GM23338 (cell line): ENCODE results near the gene HMCN2. TPM values are rescaled to one million over a fixed set of nuclear protein-coding genes. Genes with fewer than 3 reads are reported as not detected.

Source experiments
- ATAC-seq: fragments of 200-7000 bp; cut with Tn5 transposase; 3 replicates; pipeline ENCODE4 v1.9.1; 2020
- DNase-seq: peaks from one replicate; pipeline ENCODE4 v3.0.0-alpha.2; 2015; ENCODE audit warnings: low spot score
- H2AFZ ChIP-seq: fragments of 200-600 bp; sonication (generic); 2 replicates; pipeline ENCODE4 v1.8.0; 2016; ENCODE audit warnings: antibody characterized with exemption, mild to moderate bottlenecking, moderate library complexity
- H3F3A ChIP-seq: fragments of 200-600 bp; sonication (generic); replicated peaks from 2 replicates; pipeline ENCODE4 v1.8.0; 2017; ENCODE audit warnings: antibody characterized with exemption, mixed run types, low read depth
- H3K27ac ChIP-seq: fragments of 200-600 bp; sonication (generic); 2 replicates; pipeline ENCODE4 v1.6.1; 2016; ENCODE audit warnings: low read depth
- H3K27me3 ChIP-seq: fragments of 200-600 bp; sonication (generic); 2 replicates; pipeline ENCODE4 v1.8.0; 2016; ENCODE audit warnings: mild to moderate bottlenecking, mixed run types, moderate library complexity; ENCODE audit not compliant: insufficient read depth
- H3K36me3 ChIP-seq: fragments of 200-600 bp; sonication (generic); 2 replicates; pipeline ENCODE4 v1.8.0; 2016; ENCODE audit warnings: mild to moderate bottlenecking; ENCODE audit not compliant: insufficient read depth
- H3K4me1 ChIP-seq: fragments of 200-600 bp; sonication (generic); 2 replicates; pipeline ENCODE4 v1.8.0; 2016; ENCODE audit warnings: mild to moderate bottlenecking, moderate library complexity; ENCODE audit not compliant: insufficient read depth
- H3K4me2 ChIP-seq: fragments of 200-600 bp; sonication (generic); 2 replicates; pipeline ENCODE4 v1.7.1; 2017; ENCODE audit warnings: mixed run types
- H3K4me3 ChIP-seq: fragments of 200-600 bp; sonication (generic); 2 replicates; pipeline ENCODE4 v1.6.1; 2016; ENCODE audit warnings: mixed run types
- H3K79me2 ChIP-seq: fragments of 200-600 bp; sonication (generic); replicated peaks from 2 replicates; pipeline ENCODE4 v1.8.0; 2017; ENCODE audit warnings: mild to moderate bottlenecking; ENCODE audit not compliant: insufficient read depth
- H3K9me2 ChIP-seq: fragments of 200-600 bp; sonication (generic); 2 replicates; pipeline ENCODE4 v1.8.0; 2017; ENCODE audit not compliant: insufficient read depth
- H4K20me1 ChIP-seq: fragments of 200-600 bp; sonication (generic); replicated peaks from 2 replicates; pipeline ENCODE4 v1.8.0; 2017; ENCODE audit warnings: mild to moderate bottlenecking; ENCODE audit not compliant: insufficient read depth
- H3K27ac Mint-ChIP-seq: 2 replicates; pipeline ENCODE4 v1.8.0; 2020; ENCODE audit warnings: inconsistent platforms, mild to moderate bottlenecking, moderate library complexity, mixed read lengths
- H3K27me3 Mint-ChIP-seq: 3 replicates; pipeline ENCODE4 v1.8.0; 2022; ENCODE audit warnings: low read depth, mild to moderate bottlenecking, moderate library complexity, mixed read lengths, inconsistent platforms; ENCODE audit not compliant: insufficient read depth, poor library complexity
- H3K36me3 Mint-ChIP-seq: 3 replicates; pipeline ENCODE4 v1.8.0; 2021; ENCODE audit warnings: low read depth, mild to moderate bottlenecking, inconsistent platforms, moderate library complexity, mixed read lengths
- H3K4me1 Mint-ChIP-seq: 3 replicates; pipeline ENCODE4 v1.8.0; 2020; ENCODE audit warnings: mild to moderate bottlenecking, inconsistent platforms, mixed read lengths
- H3K4me3 Mint-ChIP-seq: 3 replicates; pipeline ENCODE4 v1.8.0; 2021; ENCODE audit warnings: moderate library complexity, mild to moderate bottlenecking, inconsistent platforms, mixed read lengths
- H3K9me3 Mint-ChIP-seq: 3 replicates; pipeline ENCODE4 v1.8.0; 2020; ENCODE audit warnings: moderate library complexity, mild to moderate bottlenecking, inconsistent platforms, mixed read lengths
- CREB1 ChIP-seq: fragments of 250-450 bp; sonication (Bioruptor Pico); IDR thresholded peaks from 2 replicates; pipeline ENCODE4 v1.5.0; 2020; ENCODE audit warnings: low read depth, mild to moderate bottlenecking, moderate library complexity
- ETS1 ChIP-seq: IDR thresholded peaks from 2 replicates; pipeline ENCODE4 v1.6.1; 2016; ENCODE audit warnings: antibody characterized with exemption
- EZH2 ChIP-seq: fragments of 200-600 bp; sonication (generic); IDR thresholded peaks from one replicate; pipeline ENCODE4 v1.8.0; 2017; ENCODE audit warnings: antibody characterized with exemption, mild to moderate bottlenecking, low read depth; ENCODE audit not compliant: unreplicated experiment
- EZH2phosphoT487 ChIP-seq: fragments of 200-600 bp; sonication (generic); IDR thresholded peaks from one replicate; pipeline ENCODE4 v1.8.1; 2018; ENCODE audit warnings: antibody characterized with exemption; ENCODE audit not compliant: unreplicated experiment
- JUNB ChIP-seq: IDR thresholded peaks from one replicate; pipeline ENCODE4 v1.6.1; 2016; ENCODE audit warnings: antibody characterized with exemption; ENCODE audit not compliant: unreplicated experiment
- NANOG ChIP-seq: IDR thresholded peaks from 2 replicates; pipeline ENCODE4 v1.6.1; 2016; ENCODE audit warnings: antibody characterized with exemption, borderline replicate concordance
- POLR2AphosphoS5 ChIP-seq: IDR thresholded peaks from 2 replicates; pipeline ENCODE4 v1.6.1; 2016; ENCODE audit warnings: antibody characterized with exemption, low read depth
- STAT1 ChIP-seq: IDR thresholded peaks from one replicate; pipeline ENCODE4 v1.6.1; 2016; ENCODE audit warnings: antibody characterized with exemption; ENCODE audit not compliant: unreplicated experiment
- ZNF114 ChIP-seq: fragments of 250-450 bp; sonication (Bioruptor Pico); IDR thresholded peaks from 2 replicates; pipeline ENCODE4 v1.5.0; 2020; ENCODE audit warnings: mild to moderate bottlenecking, moderate library complexity
- ZNF331 ChIP-seq: fragments of 250-450 bp; sonication (Bioruptor Pico); IDR thresholded peaks from 2 replicates; pipeline ENCODE4 v1.5.0; 2020; ENCODE audit warnings: low read depth, mild to moderate bottlenecking, moderate library complexity
- ZNF462 ChIP-seq: fragments of 250-450 bp; sonication (Bioruptor Pico); IDR thresholded peaks from 2 replicates; pipeline ENCODE4 v1.5.0; 2020; ENCODE audit warnings: mild to moderate bottlenecking, moderate library complexity
- polyA plus RNA-seq: library from polyadenylated mRNA; unstranded; fragments of >200 nt; fragmentation: Nextera tagmentation; extraction: Ambion mirVana; gene quantifications from 2 replicates; pipeline ENCODE4 v1.2.1, GENCODE V29; 2016
- total RNA-seq: library from RNA; depleted of rRNA; stranded (reverse); fragments of >200 nt; shearing (Covaris generic); gene quantifications from 2 replicates; pipeline ENCODE4 v1.2.3, GENCODE V29; 2014

Gene HMCN2
- total and polyA plus RNA-seq, 2 experiments from 2014 or later: 1.3 to 4.7 TPM

GRCh38 chr9:130430232-130430631 lies 164.7 kb downstream of the HMCN2 start:
- Mint-ChIP-seq H3K9me3 (no peaks in the 10 kb centered on the region), H3K27ac (no peak overlapping the region), H3K27me3 (peaks cover 25% of the 10 kb centered on the region), H3K4me1 (peaks cover 6% of the 10 kb centered on the region), H3K36me3 (peaks cover 6% of the 10 kb centered on the region; the same call in 1 of the 3 replicates), H3K4me3 (no peak overlapping the region)
- H3K27me3 ChIP-seq: peaks cover 28% of the 10 kb centered on the region
- TF ChIP-seq ZNF114 (CRISPR knock-in tag): no peak
- ATAC-seq: no peak
- H2AFZ ChIP-seq: no peak overlapping the region
- H3K4me2 ChIP-seq: no peak overlapping the region
- H3F3A ChIP-seq: no peaks in the 10 kb centered on the region; the same call in 1 of the 2 replicates
- H3K36me3 ChIP-seq: no peaks in the 10 kb centered on the region
- no peaks in the 10 kb centered on the region for H3K9me2 ChIP-seq
- no peaks in the 10 kb centered on the region for H3K4me1 ChIP-seq
- no peak overlapping the region for H3K27ac ChIP-seq
- no peaks in the 10 kb centered on the region for H3K79me2 ChIP-seq
- no peaks in the 10 kb centered on the region for H4K20me1 ChIP-seq
- H3K4me3 ChIP-seq: no peak overlapping the region
- no peak for DNase-seq

- no peak overlapping the region for H3K4me3 Mint-ChIP-seq
- Histone ChIP-seq H4K20me1 (no peaks in the 10 kb centered on the region), H3K27ac (no peak overlapping the region), H3K79me2 (no peaks in the 10 kb centered on the region), H3K36me3 (no peaks in the 10 kb centered on the region), H3K27me3 (peaks cover 29% of the 10 kb centered on the region), H3K4me2 (no peak overlapping the region), H3F3A (no peaks in the 10 kb centered on the region; the same call in 1 of the 2 replicates), H2AFZ (no peak overlapping the region), H3K4me1 (no peaks in the 10 kb centered on the region), H3K9me2 (no peaks in the 10 kb centered on the region), H3K4me3 (no peak overlapping the region)
- H3K27me3 Mint-ChIP-seq: peaks cover 25% of the 10 kb centered on the region
- DNase-seq: no peak
- peaks cover 6% of the 10 kb centered on the region; the same call in 1 of the 3 replicates for H3K36me3 Mint-ChIP-seq
- H3K4me1 Mint-ChIP-seq: peaks cover 6% of the 10 kb centered on the region
- ATAC-seq: no peak
- no peaks in the 10 kb centered on the region for H3K9me3 Mint-ChIP-seq
- H3K27ac Mint-ChIP-seq: no peak overlapping the region
- TF ChIP-seq JUNB (no peak), STAT1 (no peak), ZNF462 (CRISPR knock-in tag) (no peak), POLR2AphosphoS5 (no peak), EZH2 (no peak), CREB1 (CRISPR knock-in tag) (no peak), EZH2phosphoT487 (no peak), ZNF114 (CRISPR knock-in tag) (no peak), NANOG (no peak), ZNF331 (no peak), ETS1 (no peak)
These were observed 165.4 kb downstream of the HMCN2 start for GRCh38 chr9:130430734-130431535.
